HG03060 (cell line): ENCODE measurements around the gene JPH2.

Experiments
- ATAC-seq: cut with Tn5 transposase; IDR thresholded peaks from one replicate; pipeline ENCODE4 v1.9.1; 2021; ENCODE audit warnings: low read depth, moderate number of reproducible peaks; ENCODE audit not compliant: unreplicated experiment

Gene JPH2

DNA sequence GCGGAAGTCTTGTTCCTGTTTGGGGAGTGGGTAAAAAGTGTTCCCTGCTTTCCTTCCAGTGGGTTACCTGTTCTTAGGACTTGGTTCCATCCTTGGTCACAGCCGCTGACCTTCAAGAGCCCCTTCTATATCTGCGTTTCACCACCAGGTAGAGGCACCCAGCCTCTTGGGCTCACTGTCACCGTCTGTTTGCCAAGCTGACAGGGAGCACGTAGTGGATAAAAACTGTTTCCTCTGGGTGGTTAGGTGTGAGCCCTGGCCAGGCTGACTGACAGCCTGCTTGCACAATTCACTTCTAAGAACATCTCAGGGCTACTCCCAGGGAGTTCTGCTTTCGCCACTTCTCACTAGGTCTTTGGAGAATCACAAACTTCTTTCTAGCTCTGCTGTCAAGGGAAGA is 1.8 kb upstream of the JPH2 start:
- ATAC-seq: no peak

DNA sequence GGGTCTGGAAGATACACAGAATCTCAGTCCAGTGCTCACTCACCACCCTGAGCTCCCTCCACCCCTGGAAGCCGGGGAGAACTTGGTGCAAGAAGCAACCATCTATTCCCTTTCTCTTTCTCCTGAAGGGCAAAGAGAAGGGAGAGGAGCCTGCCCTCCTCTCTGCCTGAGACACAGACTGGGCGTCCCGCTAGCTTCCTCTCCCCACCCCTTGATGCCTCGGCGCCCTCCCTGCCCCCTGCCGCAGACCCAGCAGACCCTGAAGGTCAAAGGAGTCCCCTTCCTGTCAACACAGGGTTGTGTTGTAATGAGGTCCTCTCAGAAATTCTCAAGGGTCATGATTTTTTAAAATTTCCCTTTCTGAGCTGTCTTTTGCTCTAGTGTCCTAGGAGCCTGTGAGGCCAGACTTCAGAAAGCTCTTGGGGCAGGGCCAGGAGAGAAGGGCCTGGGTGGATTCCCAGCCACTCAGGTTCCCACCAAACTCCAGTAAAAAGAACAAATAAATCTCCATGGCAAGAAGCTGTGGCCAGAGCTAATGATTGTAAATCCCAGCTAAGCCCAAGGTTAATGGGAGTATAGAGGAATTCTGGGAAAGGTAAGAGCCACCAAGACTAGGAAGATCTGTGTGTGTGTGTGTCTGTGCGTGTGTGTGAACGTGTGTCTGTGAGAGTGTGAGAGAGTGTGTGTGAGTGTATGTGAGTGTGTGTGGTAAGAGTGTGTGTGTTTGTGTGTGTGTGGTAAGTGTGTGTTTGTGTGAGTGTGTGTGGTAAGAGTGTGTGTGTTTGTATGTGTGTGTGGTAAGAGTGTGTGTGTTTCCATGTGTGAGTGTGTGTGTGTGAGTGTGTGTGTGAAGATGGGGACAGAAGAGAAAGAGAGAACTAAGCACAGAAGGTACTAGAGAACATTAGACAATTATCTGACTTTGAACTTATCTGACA is 1.1 kb upstream of the JPH2 start:
- ATAC-seq: no peak

GRCh38 chr20:44186674-44187053 is 324 bp downstream of the JPH2 start:
- ATAC-seq: no peak

DNA sequence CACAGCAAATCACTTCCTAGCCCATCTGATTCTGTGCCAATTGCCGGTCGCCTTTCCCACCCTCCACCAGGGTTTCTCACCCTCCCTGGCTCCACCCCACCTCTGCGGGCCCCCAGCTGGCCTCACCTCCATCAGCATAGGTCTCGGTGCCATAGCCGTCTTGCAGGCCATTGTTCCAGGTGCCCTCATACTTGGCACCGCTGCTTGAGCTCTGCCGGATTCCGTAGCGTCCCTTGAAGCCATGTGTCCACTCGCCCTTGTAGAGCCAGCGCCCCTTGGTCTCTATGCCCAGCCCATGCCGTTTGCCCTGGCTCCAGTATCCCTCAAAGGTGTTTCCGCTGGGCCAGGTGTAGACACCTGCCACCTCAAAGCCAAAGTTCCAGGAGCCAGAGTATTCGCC is 787 bp downstream of the JPH2 start:
- no peak for ATAC-seq

- ATAC-seq: no peak
Observed at GRCh38 chr20:44185574-44185973, 1.4 kb downstream of the JPH2 start.

DNA sequence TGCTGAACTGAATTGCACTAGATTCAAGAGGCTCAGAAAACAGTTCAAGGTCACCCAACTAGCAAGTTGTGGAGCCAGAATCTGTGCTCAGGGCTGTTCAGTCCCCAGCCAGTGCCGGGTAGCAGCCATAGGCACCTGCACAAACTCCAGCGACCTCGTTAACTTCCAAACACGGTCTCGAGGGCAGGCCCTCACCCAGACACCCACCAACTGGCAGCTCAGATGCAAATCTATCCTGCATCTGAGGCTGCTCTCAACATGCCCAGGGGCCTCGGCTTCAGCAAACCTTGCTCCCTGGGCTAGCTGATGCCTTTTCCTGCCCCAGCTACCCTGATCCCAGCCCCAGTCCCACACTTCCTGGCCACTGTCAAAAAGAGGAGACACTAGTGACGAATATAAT is 3.7 kb downstream of the JPH2 start:
- no peak for ATAC-seq

DNA sequence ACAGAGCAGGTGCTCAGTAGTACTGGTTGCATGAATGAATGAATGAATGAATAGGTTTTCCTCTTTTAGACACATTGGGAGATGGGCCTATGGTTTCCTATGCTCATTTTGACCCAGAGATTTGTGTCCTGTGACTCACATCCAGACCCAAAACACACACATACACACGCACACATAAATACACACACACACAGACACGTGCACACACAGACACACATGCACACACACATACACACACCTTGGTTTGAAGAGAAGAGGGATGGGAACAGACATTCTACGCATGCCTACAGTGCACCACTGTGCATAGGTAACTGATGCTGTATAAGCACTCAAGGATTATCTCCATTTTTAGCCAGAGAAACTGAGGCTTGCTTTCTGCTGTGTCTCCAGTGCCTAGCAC is 4.1 kb downstream of the JPH2 start:
- no peak for ATAC-seq

GRCh38 chr20:44182135-44182765 is 4.7 kb downstream of the JPH2 start:
- ATAC-seq: no peak

DNA sequence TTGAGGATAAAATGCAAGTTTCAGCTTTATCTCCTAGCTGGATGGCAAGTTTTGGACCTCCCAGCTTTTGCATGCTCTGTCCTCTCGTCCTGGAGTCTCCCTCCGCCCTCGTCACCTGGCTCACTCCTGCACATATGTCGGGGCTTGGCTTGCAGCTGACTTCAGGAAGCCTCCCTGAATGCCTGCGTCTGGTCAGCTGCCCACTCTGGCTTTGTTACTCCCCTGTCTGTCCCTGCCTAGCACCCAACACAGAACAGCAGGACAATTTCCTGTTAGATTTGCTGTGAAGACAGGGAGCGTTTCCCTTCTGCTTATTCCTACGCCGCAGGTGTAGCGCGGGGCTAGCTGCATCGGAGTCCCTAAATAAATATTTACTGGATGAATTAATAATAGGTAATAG is 5.4 kb downstream of the JPH2 start:
- no peak for ATAC-seq

- no peak for ATAC-seq
Observed at GRCh38 chr20:44180814-44181213, 6.2 kb downstream of the JPH2 start.

DNA sequence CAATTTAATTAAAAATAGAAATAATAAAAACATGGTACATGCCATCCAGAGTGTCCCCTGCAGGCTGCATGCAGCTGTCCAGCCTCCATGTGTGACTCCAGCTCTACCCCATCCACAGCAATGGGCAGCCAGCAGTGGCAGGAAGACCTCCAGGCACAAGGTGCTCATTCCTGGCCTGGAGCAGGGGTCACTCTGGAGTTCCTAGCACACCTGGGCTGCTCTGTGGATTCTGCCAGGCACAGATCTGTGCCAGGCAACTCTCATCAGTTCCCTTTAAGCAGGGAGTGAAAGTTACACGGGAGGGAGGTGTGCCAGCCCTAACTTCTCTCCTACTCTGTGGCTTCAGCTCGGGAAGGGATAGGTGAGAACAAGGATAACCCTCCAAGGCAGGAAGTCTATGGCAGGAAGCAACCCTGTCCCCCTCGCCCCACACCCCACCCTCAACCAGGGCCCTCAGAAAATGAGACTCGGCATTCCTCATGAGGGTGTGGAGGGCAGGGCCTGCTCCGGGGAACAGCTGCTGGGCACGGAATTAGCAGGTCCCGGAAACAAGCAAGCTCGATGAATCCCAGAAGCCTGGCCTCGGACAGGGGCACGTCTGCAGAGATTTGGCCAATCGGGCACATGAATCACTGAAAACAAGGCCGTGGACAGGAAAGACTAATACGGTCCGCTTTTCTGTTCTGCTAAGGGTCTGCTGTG is 10.0 kb downstream of the JPH2 start:
- no peak for ATAC-seq

DNA sequence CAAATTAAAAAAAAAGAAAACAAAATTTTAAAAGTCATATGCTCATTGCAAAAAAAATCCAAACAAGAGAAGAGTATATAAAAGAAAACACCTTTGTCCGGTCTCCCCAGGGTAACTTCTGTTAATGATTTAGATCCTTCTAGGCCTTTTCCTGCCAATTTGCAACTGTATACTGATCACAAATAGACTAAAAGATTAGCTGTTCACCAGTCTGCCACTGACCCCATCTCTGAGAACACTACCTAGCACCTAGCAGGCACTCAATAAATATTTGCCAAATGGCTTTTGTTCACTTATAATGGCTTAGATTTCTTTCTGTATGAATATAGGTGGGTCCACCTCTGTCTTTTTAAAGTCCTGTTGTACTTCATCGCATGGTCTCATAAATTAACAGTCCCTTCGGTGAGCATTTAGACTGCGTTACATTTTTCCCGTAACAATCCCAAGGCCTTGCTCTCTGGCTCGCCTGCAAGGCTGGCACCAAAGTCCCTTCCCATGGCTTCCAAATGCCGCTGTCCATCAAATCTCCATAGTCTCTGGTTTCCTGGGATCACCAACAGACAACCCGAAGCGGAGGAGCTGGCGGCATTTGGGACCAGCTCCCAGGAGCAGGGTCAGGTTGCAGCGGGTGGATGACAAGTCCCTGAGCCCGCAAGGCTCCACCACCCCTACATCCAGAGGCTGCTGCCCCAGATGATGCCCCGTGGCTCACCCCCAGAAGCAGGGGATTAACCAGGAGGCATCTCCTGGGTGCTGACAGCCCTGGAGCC is 11.8 kb downstream of the JPH2 start:
- ATAC-seq: no peak

- no peak for ATAC-seq
Observed at GRCh38 chr20:44173846-44174245, 13.1 kb downstream of the JPH2 start.

DNA sequence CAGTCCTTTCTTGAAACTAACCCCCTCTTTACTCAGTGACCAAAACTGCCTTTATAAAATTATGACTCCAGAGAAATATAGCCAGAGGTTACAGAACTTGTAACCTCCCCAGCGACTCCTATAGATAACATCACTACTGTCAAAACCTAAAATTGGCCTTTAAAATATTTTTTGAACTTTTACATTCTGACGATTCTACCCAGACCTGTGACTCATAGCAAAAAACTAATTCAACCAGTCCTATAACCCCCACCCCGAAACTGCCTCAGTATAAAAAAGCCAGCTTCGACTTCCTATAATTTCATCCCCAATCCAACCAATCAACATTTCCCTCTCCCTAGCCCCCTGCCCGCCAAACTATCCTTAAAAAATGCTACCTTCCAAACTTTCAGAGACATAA is 13.9 kb downstream of the JPH2 start:
- no peak for ATAC-seq

GRCh38 chr20:44172572-44172950 is 14.4 kb downstream of the JPH2 start:
- no peak for ATAC-seq

- ATAC-seq: no peak
Observed at GRCh38 chr20:44171775-44172571, 15.0 kb downstream of the JPH2 start.

DNA sequence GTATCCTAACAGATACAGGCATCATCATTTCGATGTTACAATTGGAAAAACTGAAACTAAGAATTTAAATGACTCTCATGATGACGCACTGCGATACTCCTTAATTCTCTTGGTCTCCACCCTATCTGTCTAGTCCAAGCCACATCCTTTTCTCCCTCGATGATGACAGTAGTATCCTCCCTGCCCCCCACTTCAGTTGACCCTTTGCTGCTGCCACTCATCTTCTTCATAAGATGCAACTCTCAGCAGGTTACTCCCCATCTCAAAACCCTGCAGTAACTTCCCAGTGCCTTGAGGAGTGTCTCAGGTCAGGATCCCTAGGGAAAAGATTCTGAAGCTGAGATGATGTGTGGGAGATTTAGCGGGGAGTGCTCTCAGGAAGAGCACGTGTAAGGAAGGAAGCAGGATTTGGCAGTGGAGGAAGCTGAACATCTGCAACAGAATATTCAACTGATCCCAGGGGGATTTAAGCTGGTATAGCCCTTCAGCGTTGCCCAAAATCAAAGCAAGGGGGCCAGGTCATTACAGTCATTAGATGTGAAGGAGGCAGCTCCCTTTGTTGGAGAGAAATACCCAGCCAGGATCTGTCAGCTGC is 16.1 kb downstream of the JPH2 start:
- no peak for ATAC-seq

DNA sequence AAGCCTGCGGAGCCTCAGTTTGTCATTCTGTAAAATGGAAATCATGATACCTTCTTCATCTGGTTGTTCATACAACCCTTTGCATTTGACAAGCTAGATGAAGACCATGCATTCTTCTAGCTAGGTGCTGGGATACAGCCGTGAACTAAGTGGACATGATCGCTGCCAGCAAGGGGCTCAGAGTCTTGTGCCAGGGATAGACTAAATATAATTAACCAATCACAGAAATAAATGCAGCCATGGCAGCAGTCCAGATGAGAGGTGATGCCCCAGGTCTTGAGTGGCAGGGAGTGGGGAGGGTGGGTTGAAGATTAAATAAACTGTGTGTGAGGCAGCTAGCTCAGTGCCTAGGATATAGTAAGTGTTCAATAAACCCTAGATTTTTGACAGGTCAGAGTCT is 19.3 kb downstream of the JPH2 start:
- ATAC-seq: no peak

DNA sequence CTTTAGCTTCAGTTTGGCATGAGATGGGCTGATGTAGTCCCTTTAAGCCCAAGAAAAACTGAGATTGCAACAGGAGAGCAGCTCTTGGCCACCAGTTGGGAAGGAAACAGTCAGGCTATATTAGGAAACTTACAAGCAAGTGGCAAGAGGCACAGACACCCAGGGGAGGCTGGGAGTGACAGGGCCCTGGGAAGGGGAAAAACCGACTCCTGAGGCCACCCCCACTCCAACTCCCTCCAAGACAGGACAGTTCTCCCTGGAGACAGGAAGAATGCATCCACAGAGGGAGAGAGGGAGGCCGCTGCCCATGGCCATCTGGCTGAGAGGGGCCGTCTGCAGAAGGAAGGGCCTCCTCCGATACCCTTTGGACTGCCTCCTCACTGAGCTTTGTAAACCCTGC is 20.5 kb downstream of the JPH2 start:
- no peak for ATAC-seq

DNA sequence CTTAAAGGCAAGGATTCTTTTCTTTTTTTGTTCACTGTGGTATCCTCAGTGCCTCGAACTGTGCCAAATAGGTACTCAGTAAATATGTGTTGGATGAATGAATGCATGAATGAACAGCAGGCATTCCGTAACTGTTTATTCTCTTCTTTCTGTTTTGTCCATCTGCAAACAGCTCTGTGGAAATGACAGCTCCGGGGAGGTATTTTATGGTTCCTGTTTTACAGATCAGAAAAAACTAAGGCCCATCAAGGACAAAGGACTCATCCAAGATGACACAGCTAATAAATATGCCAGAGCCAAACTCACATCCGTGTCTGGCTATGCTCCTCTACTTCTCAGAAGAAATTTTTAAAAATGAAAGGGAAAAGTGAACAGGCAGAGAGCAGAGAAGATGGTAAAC is 21.0 kb downstream of the JPH2 start:
- ATAC-seq: no peak
